ENCODE results near the gene WWC1. TPM values are rescaled to one million over a fixed set of nuclear protein-coding genes. Genes with fewer than 3 reads are reported as not detected.

Gene WWC1
- total and polyA plus RNA-seq, 9 of the 15 experiments (the other 6 are each of a cell fraction or from before 2014, with no cell fraction given): under 0.01 to 0.54 (median 0.42) TPM; not detected in 6

DNA sequence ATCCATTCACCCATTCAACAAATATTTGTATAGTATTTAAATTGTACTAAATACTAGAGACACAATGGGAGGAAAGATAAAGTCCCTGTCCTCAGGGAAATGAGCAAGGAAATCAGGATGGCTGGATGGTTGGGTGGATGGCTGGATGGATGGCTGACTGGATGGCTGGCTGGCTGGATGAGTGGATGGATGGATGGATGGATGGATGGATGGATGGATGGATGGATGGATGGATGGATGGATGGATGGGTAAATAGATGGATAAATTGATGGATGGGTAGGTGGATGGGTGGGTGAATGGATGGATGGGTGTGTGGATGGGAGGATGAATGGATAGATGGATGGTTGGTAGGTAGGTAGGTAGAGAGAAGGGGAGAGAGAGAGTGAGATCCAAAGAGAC lies 41.5 kb upstream of the WWC1 start:
- H3K27ac ChIP-seq (ENCODE audit: extremely low read depth, low read depth, low read length): no peak overlapping the region
- no TSS peak for BruUV-seq (replicated peaks)
- ChIA-PET CTCF (ENCODE audit: low intra/inter-chr PET ratio) (no interaction called here), POLR2A (no interaction called here)
- H3K79me2 ChIP-seq (ENCODE audit: control insufficient read depth, insufficient read depth, low read length): no peaks in the 10 kb centered on the region
- H3K36me3 ChIP-seq (ENCODE audit: control insufficient read depth, insufficient read depth, low read length): no peaks in the 10 kb centered on the region
- ATAC-seq (no peak), DNase-seq (ENCODE audit: extremely low read depth in 1 of 4, low spot score in 3 of 4) (no peak), FAIRE-seq (no peak)
- no peak overlapping the region for H3K9ac ChIP-seq (ENCODE audit: insufficient read depth in 1 of 2, low read depth in 2 of 2, low read length in 2 of 2)
- peaks cover 0 to 31% of the 10 kb centered on the region in 2 experiments; a peak in 2 of 5 replicates for H3K27me3 ChIP-seq (ENCODE audit: control insufficient read depth in 2 of 2, insufficient read depth in 2 of 2, low read length in 2 of 2)
- H3K4me2 ChIP-seq (ENCODE audit: insufficient read depth, low read length): no peak overlapping the region
- no peak overlapping the region for H3K4me3 ChIP-seq
- no peaks in the 10 kb centered on the region for H4K20me1 ChIP-seq (replicated peaks; ENCODE audit: control insufficient read depth, insufficient read depth, low read length)
- no peaks in the 10 kb centered on the region for H3K4me1 ChIP-seq (replicated peaks in 1 of 2; ENCODE audit: control insufficient read depth in 2 of 2, insufficient read depth in 2 of 2, low read length in 2 of 2)
- in situ Hi-C loops (cut with MboI) (loop anchor here (25.0 kb wide), 1 partner anchor 412 kb away; no protein-coding TSS in a partner anchor), intact Hi-C loops (cut with micrococcal nuclease) (no loop called here)
- H3K9me3 ChIP-seq (replicated peaks; ENCODE audit: control insufficient read depth, insufficient read depth, low read depth, low read length): no peaks in the 10 kb centered on the region
- H2AFZ ChIP-seq (ENCODE audit: low read depth, low read length): no peak overlapping the region
- TF ChIP-seq MIER1 (IDR thresholded peaks at IDR 0.05; ENCODE audit: low read depth): no peak
- TF ChIP-seq ARNT (IDR thresholded peaks at IDR 0.05): no peak
- no peak for TF ChIP-seq BACH1 (tag; IDR thresholded peaks at IDR 0.05)
- no peak for TF ChIP-seq RFX5 (IDR thresholded peaks at IDR 0.05; ENCODE audit: low read depth, low read length)
- TF ChIP-seq DACH1 (IDR thresholded peaks at IDR 0.05; ENCODE audit: partially characterized antibody): no peak
- TF ChIP-seq PHTF2 (CRISPR knock-in tag; IDR thresholded peaks at IDR 0.05): no peak
- no peak for TF ChIP-seq OTX1 (CRISPR knock-in tag; IDR thresholded peaks at IDR 0.05)
- TF ChIP-seq BRD4 (IDR thresholded peaks at IDR 0.05): no peak
- no peak for TF ChIP-seq HOXB6 (CRISPR knock-in tag; IDR thresholded peaks at IDR 0.05; ENCODE audit: borderline replicate concordance)
- no peak for TF ChIP-seq FOS (IDR thresholded peaks at IDR 0.05; ENCODE audit: extremely low read depth, insufficient read length)
- no peak for TF ChIP-seq RNF219 (CRISPR knock-in tag; IDR thresholded peaks at IDR 0.05)
- no peak for TF ChIP-seq NCOA6 (IDR thresholded peaks at IDR 0.05)
- TF ChIP-seq ZNF586 (CRISPR knock-in tag; conservative IDR thresholded peaks at IDR 0.05): no peak
- TF ChIP-seq HNRNPLL (IDR thresholded peaks at IDR 0.05; ENCODE audit: low read depth, low read length, poor library complexity, severe bottlenecking): no peak
- TF ChIP-seq NR2C2 (CRISPR knock-in tag; IDR thresholded peaks at IDR 0.05): no peak
- no peak for TF ChIP-seq NR2C2 (tag; IDR thresholded peaks at IDR 0.05)
- no peak for TF ChIP-seq DNMT1 (IDR thresholded peaks at IDR 0.05)
- TF ChIP-seq, protein P1, sequence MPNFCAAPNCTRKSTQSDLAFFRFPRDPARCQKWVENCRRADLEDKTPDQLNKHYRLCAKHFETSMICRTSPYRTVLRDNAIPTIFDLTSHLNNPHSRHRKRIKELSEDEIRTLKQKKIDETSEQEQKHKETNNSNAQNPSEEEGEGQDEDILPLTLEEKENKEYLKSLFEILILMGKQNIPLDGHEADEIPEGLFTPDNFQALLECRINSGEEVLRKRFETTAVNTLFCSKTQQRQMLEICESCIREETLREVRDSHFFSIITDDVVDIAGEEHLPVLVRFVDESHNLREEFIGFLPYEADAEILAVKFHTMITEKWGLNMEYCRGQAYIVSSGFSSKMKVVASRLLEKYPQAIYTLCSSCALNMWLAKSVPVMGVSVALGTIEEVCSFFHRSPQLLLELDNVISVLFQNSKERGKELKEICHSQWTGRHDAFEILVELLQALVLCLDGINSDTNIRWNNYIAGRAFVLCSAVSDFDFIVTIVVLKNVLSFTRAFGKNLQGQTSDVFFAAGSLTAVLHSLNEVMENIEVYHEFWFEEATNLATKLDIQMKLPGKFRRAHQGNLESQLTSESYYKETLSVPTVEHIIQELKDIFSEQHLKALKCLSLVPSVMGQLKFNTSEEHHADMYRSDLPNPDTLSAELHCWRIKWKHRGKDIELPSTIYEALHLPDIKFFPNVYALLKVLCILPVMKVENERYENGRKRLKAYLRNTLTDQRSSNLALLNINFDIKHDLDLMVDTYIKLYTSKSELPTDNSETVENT (CRISPR knock-in tag; IDR thresholded peaks at IDR 0.05): no peak
- no peaks in the 10 kb centered on the region for H3K9me1 ChIP-seq (ENCODE audit: control insufficient read depth, insufficient read depth, low read length)

Measured in K562 (cell line).